ENCODE data around the gene COQ8A.

Gene COQ8A

GRCh38 chr1:226891846-226892523, 48.1 kb upstream of the COQ8A start:
- Histone ChIP-seq H3K27me3 (ENCODE audit: control insufficient read depth, low read length) (no peaks in the 10 kb centered on the region), H3K4me2 (ENCODE audit: low read length) (no peak overlapping the region), H3F3A (ENCODE audit: control insufficient read depth, insufficient read depth) (no peaks in the 10 kb centered on the region), H4K20me1 (ENCODE audit: control insufficient read depth, insufficient read depth, low read depth, low read length) (no peaks in the 10 kb centered on the region), H3K4me1 (ENCODE audit: control insufficient read depth, low read length) (peaks cover 12% of the 10 kb centered on the region), H3K9me2 (replicated peaks; ENCODE audit: control insufficient read depth, low read length) (no peaks in the 10 kb centered on the region), H3K4me3 (ENCODE audit: low read length) (no peak overlapping the region), H3K36me3 (ENCODE audit: control insufficient read depth, low read length) (no peaks in the 10 kb centered on the region), H3K27ac (ENCODE audit: low read depth, low read length) (no peak overlapping the region), H3K9me3 (ENCODE audit: control insufficient read depth, insufficient read depth, low read length) (no peaks in the 10 kb centered on the region), H3K79me2 (ENCODE audit: control insufficient read depth, low read length) (no peaks in the 10 kb centered on the region)
- TF ChIP-seq EZH2phosphoT487 (IDR thresholded peaks at IDR 0.05; ENCODE audit: borderline replicate concordance, low read length) (no peak), CTCF (IDR thresholded peaks at IDR 0.05; ENCODE audit: low read depth, low read length, poor library complexity, severe bottlenecking) (no peak)

- H3K79me2 ChIP-seq (ENCODE audit: control insufficient read depth, low read length), result no peaks in the 10 kb centered on the region
- no peaks in the 10 kb centered on the region for H3K9me3 ChIP-seq (ENCODE audit: control insufficient read depth, insufficient read depth, low read length)
- no peaks in the 10 kb centered on the region for H3K9me2 ChIP-seq (replicated peaks; ENCODE audit: control insufficient read depth, low read length)
- no peak overlapping the region for H3K27ac ChIP-seq (ENCODE audit: low read depth, low read length)
- H3F3A ChIP-seq (ENCODE audit: control insufficient read depth, insufficient read depth), result no peaks in the 10 kb centered on the region
- no peaks in the 10 kb centered on the region for H3K36me3 ChIP-seq (ENCODE audit: control insufficient read depth, low read length)
- TF ChIP-seq EZH2phosphoT487 (IDR thresholded peaks at IDR 0.05; ENCODE audit: borderline replicate concordance, low read length) (no peak), CTCF (IDR thresholded peaks at IDR 0.05; ENCODE audit: low read depth, low read length, poor library complexity, severe bottlenecking) (no peak)
- no peaks in the 10 kb centered on the region for H3K27me3 ChIP-seq (ENCODE audit: control insufficient read depth, low read length)
- H4K20me1 ChIP-seq (ENCODE audit: control insufficient read depth, insufficient read depth, low read depth, low read length), result no peaks in the 10 kb centered on the region
- no peak overlapping the region for H3K4me3 ChIP-seq (ENCODE audit: low read length)
- peaks cover 12% of the 10 kb centered on the region for H3K4me1 ChIP-seq (ENCODE audit: control insufficient read depth, low read length)
- no peak overlapping the region for H3K4me2 ChIP-seq (ENCODE audit: low read length)
Observed at GRCh38 chr1:226892524-226892875, 47.6 kb upstream of the COQ8A start.

- TF ChIP-seq EZH2phosphoT487 (IDR thresholded peaks at IDR 0.05; ENCODE audit: borderline replicate concordance, low read length) (no peak), CTCF (IDR thresholded peaks at IDR 0.05; ENCODE audit: low read depth, low read length, poor library complexity, severe bottlenecking) (no peak)
- no peak overlapping the region for H3K27ac ChIP-seq (ENCODE audit: low read depth, low read length)
- H3K36me3 ChIP-seq (ENCODE audit: control insufficient read depth, low read length), result no peaks in the 10 kb centered on the region
- no peaks in the 10 kb centered on the region for H3K27me3 ChIP-seq (ENCODE audit: control insufficient read depth, low read length)
- no peak overlapping the region for H3K4me2 ChIP-seq (ENCODE audit: low read length)
- H3K79me2 ChIP-seq (ENCODE audit: control insufficient read depth, low read length), result no peaks in the 10 kb centered on the region
- no peaks in the 10 kb centered on the region for H3F3A ChIP-seq (ENCODE audit: control insufficient read depth, insufficient read depth)
- no peak overlapping the region for H3K4me3 ChIP-seq (ENCODE audit: low read length)
- no peaks in the 10 kb centered on the region for H3K9me2 ChIP-seq (replicated peaks; ENCODE audit: control insufficient read depth, low read length)
- no peaks in the 10 kb centered on the region for H4K20me1 ChIP-seq (ENCODE audit: control insufficient read depth, insufficient read depth, low read depth, low read length)
- peaks cover 12% of the 10 kb centered on the region for H3K4me1 ChIP-seq (ENCODE audit: control insufficient read depth, low read length)
- H3K9me3 ChIP-seq (ENCODE audit: control insufficient read depth, insufficient read depth, low read length), result no peaks in the 10 kb centered on the region
Observed at GRCh38 chr1:226893936-226894335, 46.2 kb upstream of the COQ8A start.

All from DOHH2 (cell line).